ENCODE measurements around the gene MRFAP1. TPM values are rescaled to one million over a fixed set of nuclear protein-coding genes. Genes with fewer than 3 reads are reported as not detected.

Gene MRFAP1
- total and polyA plus RNA-seq, 8 donors: 51.9 to 369 (median 186) TPM

GRCh38 chr4:6592804-6593563 is 47.5 kb upstream of the MRFAP1 start:
- peaks cover 24 to 99% (median 95%) of the 10 kb centered on the region in 4 donors for H3K36me3 ChIP-seq
- TF ChIP-seq POLR2AphosphoS5 (IDR thresholded peaks at IDR 0.05) (no peak), POLR2A (IDR thresholded peaks at IDR 0.05) (no peak), CTCF (IDR thresholded peaks at IDR 0.05) (no peak), EP300 (IDR thresholded peaks at IDR 0.05) (no peak)
- intact Hi-C loops (cut with DNase I; ENCODE audit: low total_unique reads): no loop called here
- H3K27me3 ChIP-seq: no peaks in the 10 kb centered on the region
- no peak for DNase-seq
- no peaks in the 10 kb centered on the region for H3K9me3 ChIP-seq
- 94 to 96% (median 94%) methylated on average over 14 to 16 of the region's 16 CpGs for WGBS, 5 donors
- no peak overlapping the region for H3K27ac ChIP-seq
- no peak overlapping the region for H3K4me3 ChIP-seq
- no peaks in the 10 kb centered on the region for H3K4me1 ChIP-seq

- Histone ChIP-seq H3K27ac (no peak overlapping the region), H3K36me3 (peaks cover 27 to 99% (median 95%) of the 10 kb centered on the region in 4 donors), H3K9me3 (no peaks in the 10 kb centered on the region), H3K27me3 (no peaks in the 10 kb centered on the region), H3K4me3 (no peak overlapping the region), H3K4me1 (no peaks in the 10 kb centered on the region)
- 93 to 98% (median 97%) methylated on average over 10 to 22 of the region's 22 CpGs for WGBS, 5 donors
- TF ChIP-seq CTCF (IDR thresholded peaks at IDR 0.05) (no peak), POLR2AphosphoS5 (IDR thresholded peaks at IDR 0.05) (no peak), POLR2A (IDR thresholded peaks at IDR 0.05) (no peak), EP300 (IDR thresholded peaks at IDR 0.05) (no peak)
- no peak for DNase-seq
- intact Hi-C loops (cut with DNase I; ENCODE audit: low total_unique reads): no loop called here
These were observed 46.1 kb upstream of the MRFAP1 start for GRCh38 chr4:6594341-6594740.

GRCh38 chr4:6594826-6595355 is 45.6 kb upstream of the MRFAP1 start:
- no peak overlapping the region for H3K4me3 ChIP-seq
- intact Hi-C loops (cut with DNase I; ENCODE audit: low total_unique reads): no loop called here

More at GRCh38 chr4:6594826-6595355, 45.6 kb upstream of the MRFAP1 start:
- TF ChIP-seq POLR2AphosphoS5 (IDR thresholded peaks at IDR 0.05) (no peak), POLR2A (IDR thresholded peaks at IDR 0.05) (no peak), EP300 (IDR thresholded peaks at IDR 0.05) (no peak), CTCF (IDR thresholded peaks at IDR 0.05) (no peak)
- H3K27me3 ChIP-seq: no peaks in the 10 kb centered on the region
- H3K4me1 ChIP-seq: no peaks in the 10 kb centered on the region
- WGBS, 5 donors: 88 to 94% (median 93%) methylated on average over 7 of the region's 7 CpGs
- H3K36me3 ChIP-seq: peaks cover 22 to 98% (median 95%) of the 10 kb centered on the region in 4 donors
- H3K27ac ChIP-seq: no peak overlapping the region
- no peaks in the 10 kb centered on the region for H3K9me3 ChIP-seq
- no peak for DNase-seq

All from stomach (tissue), 9 donors.